GM12873 (cell line): ENCODE measurements around the gene MARCHF10.

ENCODE experiments used
- TF ChIP-seq, protein P1 (sequence below): IDR thresholded peaks from 2 replicates; pipeline ENCODE4 v1.5.1; 2012; ENCODE audit warnings: low read depth, mild to moderate bottlenecking, moderate library complexity, low read length, control low read depth; ENCODE audit not compliant: insufficient read depth; ENCODE audit errors: missing control alignments

Gene MARCHF10

DNA sequence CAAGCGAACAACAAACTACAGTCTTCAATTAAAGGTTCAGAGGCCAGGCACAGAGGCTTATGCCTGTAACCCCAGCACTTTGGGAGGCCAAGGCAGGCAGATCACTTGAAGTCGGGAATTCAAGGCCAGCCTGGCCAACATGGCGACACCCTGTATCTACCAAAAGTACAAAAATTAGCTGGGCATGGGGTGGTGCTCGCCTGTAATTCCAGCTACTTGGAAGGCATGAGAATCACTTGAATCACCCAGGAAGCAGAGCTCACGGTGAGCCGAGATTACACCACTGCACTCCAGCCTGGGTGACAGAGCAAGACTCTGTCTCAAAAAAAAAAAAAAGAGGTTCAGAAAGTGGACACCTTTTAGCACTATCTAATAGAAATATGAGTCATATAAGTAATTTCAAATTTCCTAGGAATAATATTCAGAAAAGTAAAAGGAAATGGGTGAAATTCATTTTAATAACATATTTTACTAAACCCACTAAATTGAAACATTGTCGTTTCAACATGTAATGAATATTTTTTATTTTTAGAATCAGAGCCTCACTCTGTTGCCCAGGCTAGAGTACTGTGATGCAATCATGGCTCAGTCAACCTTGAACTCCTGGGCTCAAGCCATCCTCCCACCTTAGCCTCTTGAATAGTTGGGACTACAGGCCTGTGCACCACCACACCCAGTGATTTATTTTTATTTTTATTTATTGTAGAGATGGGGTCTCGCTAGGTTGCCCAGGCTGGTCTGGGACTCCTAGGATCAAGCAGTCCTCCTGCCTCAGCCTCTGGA is 15.2 kb upstream of the MARCHF10 start:
- TF ChIP-seq, protein P1, sequence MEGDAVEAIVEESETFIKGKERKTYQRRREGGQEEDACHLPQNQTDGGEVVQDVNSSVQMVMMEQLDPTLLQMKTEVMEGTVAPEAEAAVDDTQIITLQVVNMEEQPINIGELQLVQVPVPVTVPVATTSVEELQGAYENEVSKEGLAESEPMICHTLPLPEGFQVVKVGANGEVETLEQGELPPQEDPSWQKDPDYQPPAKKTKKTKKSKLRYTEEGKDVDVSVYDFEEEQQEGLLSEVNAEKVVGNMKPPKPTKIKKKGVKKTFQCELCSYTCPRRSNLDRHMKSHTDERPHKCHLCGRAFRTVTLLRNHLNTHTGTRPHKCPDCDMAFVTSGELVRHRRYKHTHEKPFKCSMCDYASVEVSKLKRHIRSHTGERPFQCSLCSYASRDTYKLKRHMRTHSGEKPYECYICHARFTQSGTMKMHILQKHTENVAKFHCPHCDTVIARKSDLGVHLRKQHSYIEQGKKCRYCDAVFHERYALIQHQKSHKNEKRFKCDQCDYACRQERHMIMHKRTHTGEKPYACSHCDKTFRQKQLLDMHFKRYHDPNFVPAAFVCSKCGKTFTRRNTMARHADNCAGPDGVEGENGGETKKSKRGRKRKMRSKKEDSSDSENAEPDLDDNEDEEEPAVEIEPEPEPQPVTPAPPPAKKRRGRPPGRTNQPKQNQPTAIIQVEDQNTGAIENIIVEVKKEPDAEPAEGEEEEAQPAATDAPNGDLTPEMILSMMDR, result no peak

DNA sequence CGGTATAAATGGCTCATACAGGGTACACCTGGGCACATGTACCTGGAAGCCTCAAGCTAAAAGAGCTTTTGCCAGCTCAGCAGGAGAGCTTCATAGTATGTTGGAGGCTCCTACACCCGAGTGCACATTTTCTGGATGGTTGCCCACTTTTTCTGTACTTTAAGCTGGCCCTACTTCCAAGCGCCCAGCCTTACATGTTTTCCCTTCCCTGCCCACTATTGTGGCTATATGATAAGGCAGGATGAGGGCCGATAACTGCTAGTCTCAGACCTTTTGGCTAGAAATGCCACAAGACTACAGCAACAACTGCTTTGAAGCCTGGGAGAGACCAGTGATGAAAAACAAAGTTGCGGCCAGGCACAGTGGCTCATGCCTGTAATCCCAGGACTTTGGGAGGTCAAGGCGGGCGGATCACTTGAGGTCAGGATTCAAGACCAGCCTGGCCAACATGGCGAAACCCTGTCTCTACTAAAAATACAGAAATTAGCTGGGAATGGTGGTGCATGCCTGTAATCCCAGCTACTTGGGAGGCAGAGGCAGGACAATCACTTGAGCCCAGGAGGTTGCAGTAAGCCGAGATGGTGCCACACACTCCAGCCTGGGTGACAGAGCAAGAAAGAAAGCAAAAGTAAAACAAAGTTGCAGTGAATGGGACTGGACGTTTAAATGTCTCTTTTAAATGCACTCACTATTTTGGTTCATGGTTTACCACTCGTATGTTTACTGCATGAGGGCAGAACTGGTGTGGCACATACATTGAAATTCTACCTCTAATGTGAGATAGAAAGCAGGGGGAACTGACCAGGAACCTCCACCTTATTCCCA is 14.2 kb upstream of the MARCHF10 start:
- TF ChIP-seq, protein P1, result no peak

DNA sequence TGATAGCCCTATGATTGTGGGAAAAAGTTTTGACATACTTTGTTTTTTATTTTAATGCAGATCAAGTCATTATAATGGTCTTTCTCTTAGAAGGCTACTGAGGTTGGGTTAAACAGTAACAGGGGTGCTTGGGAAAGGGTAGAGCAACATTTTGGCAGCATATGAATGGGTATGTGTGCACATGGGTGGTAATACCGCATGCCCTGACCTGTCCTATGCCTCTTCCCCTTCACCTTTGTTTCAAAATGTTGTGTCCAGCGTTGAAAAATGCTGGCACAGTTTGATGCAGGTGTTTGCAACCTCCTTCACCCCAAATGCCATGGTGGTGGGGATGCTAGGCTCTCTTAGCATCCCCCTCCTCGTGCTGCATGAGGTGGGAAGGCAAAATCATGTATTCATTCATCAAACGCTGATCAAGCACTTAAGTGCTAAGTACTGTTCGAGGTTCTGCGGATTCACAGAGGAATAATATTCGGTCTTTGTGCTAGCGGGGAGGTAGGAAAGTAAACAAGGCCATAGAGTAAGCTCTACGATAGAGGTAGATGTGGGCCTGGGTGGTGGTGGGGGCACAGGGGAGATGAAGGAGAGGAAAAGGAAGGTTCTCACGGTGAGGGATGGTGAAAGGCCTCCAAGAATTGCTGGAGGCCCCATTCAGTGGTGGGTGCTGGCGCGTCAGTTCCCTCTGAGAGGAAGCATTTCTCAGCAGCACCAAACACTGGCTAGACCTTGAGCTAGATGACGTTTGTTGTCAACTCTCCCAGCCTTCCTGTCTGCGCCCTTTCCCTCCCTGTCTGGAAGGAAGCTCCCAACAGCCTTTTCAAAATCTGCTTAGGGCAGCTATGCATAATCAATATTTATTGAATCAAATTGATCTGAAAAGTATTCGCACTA is 13.3 kb upstream of the MARCHF10 start:
- TF ChIP-seq, protein P1, result no peak

DNA sequence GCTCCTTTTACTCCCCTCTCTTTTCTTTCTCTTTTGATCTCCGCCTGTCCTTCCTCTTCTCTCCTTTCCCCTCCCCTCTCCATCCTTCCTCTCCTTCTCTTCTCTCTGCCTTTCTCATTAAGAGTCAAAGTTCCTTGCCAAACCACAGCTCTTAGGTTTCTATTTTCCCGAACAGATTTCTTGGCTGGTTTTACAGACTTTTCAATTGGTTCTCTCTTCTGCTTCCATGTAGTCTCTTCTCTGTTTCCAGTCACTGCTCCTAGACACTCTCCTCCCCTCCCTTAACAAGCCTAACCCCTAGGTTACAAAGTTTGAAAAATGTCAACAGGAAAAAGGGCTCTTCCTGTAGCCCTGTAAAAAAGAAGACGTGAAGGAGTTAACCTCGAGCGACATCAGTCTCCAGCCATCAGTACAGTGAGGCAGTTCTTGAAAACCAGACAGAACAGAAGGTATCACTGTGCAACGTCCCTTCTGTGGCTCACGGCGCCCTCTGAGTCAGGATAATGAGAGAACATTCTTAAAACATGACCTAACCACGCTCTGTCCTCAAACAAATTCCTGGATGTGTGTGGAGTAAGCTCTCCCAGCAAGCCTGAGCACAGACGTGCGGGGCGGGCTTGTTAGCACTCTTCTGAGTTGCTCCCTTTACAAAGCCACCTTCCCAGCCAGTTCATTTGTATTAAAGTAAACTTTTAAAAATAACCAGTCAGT is 11.6 kb upstream of the MARCHF10 start:
- TF ChIP-seq, protein P1, result no peak

DNA sequence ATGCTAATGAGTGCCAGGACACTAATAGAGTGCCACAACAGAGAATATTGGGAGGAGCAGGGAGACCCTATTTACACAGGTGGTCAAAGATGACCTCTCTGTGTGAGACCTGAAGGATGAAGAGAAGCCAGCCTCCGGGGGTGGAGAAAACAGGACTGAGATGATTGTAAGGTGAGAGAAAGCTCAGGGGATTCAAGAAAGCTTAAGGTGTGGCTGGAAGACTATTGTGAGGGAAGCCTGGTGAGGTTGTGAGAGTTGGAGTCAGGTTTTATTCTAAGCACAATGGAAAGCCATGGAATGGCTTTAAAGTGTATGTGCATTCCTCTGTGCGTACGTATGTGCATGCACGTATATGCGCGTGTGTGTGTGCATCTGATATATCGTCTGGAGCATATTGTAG is 10.4 kb upstream of the MARCHF10 start:
- TF ChIP-seq, protein P1, result no peak

DNA sequence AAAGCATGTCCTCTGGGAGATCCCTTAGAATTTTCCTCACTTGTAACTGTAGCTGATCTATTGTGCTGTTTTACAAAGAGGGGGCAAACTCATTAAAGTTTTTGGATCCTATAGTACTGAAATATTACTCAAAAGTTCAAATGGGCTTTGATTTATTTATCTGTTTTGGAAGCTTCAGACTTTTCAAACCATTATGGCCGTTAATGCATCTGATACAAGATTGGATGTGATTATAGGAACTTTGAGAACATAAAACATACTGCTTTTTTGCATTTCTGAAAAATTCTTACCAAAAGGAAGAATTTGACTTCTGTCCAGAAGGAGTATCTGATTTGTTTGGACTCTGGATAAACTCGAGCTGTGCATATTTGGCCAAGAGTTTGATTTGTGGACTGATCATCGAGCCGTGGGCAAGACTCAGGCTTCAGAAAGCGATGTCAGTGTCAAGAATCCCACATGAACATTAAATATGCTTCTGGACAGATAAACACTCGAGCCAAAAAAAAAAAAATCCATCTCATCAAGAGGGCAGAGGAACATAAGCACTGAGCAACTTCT is 8.2 kb upstream of the MARCHF10 start:
- TF ChIP-seq, protein P1, result no peak
